ENCODE measurements around the gene DBH.

GRCh38 chr9:133654736-133655657, 18.8 kb downstream of the DBH start:
- TF ChIP-seq POLR2AphosphoS5 (IDR thresholded peaks at IDR 0.05; ENCODE audit: low read length), result no peak
- no peak for TF ChIP-seq MYC (IDR thresholded peaks at IDR 0.05; ENCODE audit: insufficient read depth, insufficient read length, insufficient replicate concordance, low read length, severe bottlenecking)
- TF ChIP-seq REST (IDR thresholded peaks at IDR 0.05; ENCODE audit: low read depth, low read length), result no peak
- no peak for TF ChIP-seq CTCF (IDR thresholded peaks at IDR 0.05 in 2 of 3, conservative IDR thresholded peaks at IDR 0.05 in 1 of 3; ENCODE audit: control insufficient read depth in 2 of 3, extremely low read depth in 1 of 3, insufficient read depth in 1 of 3, low read depth in 3 of 3, low read length in 3 of 3)
- TF ChIP-seq MEF2B (IDR thresholded peaks at IDR 0.05; ENCODE audit: partially characterized antibody, poor library complexity, severe bottlenecking), result no peak
- TF ChIP-seq NFYB (IDR thresholded peaks at IDR 0.05; ENCODE audit: insufficient read depth, low read depth, low read length), result no peak
- TF ChIP-seq JUND (IDR thresholded peaks at IDR 0.05; ENCODE audit: low read depth, low read length), result no peak
- TF ChIP-seq POLR2A (IDR thresholded peaks at IDR 0.05; ENCODE audit: low read depth, low read length), result no peak
- no peak for TF ChIP-seq RB1 (IDR thresholded peaks at IDR 0.05; ENCODE audit: borderline replicate concordance)
- no peak for TF ChIP-seq RCOR1 (conservative IDR thresholded peaks at IDR 0.05; ENCODE audit: low read depth, low read length)
